GM21619 (cell line): ENCODE data around the gene KRTAP4-7.
"Not testable (repeated sequence)": the region's sequence is repeated elsewhere in the genome, so short reads cannot be mapped to it uniquely, and the experiment has no call there.

Experiments used
- ATAC-seq: cut with Tn5 transposase; IDR thresholded peaks from one replicate; pipeline ENCODE4 v1.9.1; 2021; ENCODE audit not compliant: unreplicated experiment

The KRTAP4-7 gene

DNA sequence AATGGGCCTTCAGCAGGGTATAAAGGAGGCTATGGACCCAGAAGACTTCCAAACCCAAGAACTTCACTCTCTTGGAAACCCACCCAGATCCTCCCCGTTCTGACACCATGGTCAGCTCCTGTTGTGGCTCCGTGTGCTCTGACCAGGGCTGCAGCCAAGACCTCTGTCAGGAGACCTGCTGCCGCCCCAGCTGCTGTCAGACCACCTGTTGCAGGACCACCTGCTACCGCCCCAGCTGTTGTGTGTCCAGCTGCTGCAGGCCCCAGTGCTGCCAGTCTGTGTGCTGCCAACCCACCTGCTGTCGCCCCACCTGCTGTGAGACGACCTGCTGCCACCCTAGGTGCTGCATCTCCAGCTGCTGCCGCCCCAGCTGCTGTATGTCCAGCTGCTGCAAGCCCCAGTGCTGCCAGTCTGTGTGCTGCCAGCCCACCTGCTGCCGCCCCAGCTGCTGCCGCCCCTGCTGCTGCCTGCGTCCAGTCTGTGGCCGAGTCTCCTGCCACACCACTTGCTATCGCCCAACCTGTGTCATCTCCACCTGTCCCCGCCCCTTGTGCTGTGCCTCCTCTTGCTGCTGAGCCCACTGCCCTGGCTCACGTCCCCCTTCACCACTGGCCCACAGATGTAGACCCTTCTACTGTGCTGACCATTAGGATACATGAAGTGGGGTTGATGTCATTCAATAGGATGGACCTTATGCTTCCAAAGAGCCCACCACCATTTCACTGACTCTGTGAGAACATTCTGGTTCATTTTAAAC lies at the start of gene KRTAP4-7:
KRTAP4-7 (plus strand) TSS at position 51 of the 757 bp plus-strand sequence; CDS start at position 108, 57 bp downstream.
- not testable (repeated sequence) for ATAC-seq

DNA sequence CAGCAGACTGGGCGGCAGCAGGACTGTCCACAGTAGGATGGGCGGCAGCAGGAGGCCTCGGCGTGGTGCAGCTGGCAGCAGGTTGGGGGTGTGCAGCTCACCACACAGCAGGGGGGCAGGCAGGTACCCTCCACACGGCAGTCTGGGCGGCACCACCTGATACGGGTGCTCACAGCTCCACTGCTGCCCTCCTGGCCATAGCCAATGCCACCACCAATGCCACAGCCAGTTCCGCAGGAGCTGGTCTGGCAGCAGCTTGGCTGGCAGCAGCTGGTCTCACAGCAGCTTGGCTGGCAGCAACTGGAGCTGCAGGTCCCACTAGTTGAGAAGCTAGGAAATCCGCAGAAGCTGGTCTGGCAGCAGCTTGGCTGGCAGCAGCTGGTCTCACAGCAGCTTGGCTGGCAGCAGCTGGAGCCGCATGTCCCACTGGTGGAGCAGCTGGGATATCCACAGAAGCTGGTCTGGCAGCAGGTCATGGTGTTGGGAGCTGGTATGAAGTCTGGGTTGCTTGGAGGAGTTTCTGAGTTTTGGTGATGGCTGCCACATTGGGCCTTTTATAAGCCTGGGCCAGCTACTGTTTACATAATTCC lies 49.5 kb upstream of the KRTAP4-7 start, which contains the start of gene KRTAP1-3:
KRTAP1-3 (minus strand) TSS at position 529 of the 590 bp plus-strand sequence; CDS start at position 476, 53 bp downstream.
- ATAC-seq = not testable (repeated sequence)

DNA sequence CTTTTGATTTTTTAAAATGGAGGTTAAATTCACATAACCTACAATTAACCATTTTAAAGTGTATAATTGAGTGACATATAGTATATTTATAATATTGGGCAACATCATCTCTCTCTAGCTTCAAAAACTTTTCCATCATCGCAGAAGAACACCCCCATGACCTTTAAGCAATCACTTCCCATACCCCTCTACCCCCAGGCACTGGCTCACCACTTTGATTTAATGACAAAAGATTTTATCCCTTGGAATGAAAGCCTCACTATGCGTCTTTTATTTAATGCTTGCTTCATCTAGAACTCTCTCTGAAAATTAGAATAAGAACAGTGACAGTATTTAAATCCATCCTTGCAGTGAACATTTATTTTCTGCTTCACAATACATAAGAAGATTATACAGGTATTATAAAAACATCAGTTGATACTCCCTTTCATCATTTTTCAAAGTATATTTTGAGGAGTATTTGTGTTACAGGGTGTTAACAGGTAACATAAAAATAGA lies 46.0 kb upstream of the KRTAP4-7 start:
- ATAC-seq = no peak

DNA sequence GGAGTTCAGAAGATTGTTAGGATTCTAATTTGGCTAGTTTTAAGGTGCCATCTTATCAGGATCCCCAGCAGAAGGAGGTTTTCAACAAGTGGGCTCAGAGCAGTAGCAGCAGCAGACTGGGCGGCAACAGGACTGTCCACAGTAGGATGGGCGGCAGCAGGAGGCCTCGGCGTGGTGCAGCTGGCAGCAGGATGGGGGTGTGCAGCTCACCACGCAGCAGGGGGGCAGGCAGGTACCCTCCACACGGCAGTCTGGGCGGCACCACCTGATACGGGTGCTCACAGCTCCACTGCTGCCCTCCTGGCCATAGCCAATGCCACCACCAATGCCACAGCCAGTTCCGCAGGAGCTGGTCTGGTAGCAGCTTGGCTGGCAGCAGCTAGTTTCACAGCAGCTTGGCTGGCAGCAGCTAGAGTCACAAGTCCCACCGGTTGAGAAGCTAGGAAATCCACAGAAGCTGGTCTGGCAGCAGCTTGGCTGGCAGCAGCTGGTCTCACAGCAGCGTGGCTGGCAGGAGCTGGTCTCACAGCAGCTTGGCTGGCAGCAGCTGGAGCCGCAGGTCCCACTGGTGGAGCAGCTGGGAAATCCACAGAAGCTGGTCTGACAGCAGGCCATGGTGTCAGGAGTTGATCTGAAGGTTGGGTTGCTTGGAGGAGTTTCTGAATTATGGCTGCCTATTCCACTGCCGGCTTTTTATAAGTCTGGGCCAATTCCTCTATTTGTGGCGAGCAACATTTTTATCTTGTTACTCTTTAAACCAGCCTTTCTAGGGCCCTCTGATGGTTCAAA lies 43.0 kb upstream of the KRTAP4-7 start, which contains the start of gene KRTAP1-1:
KRTAP1-1 (minus strand) TSS at position 668 of the 789 bp plus-strand sequence; CDS start at position 615, 53 bp downstream.
- ATAC-seq = not testable (repeated sequence)

DNA sequence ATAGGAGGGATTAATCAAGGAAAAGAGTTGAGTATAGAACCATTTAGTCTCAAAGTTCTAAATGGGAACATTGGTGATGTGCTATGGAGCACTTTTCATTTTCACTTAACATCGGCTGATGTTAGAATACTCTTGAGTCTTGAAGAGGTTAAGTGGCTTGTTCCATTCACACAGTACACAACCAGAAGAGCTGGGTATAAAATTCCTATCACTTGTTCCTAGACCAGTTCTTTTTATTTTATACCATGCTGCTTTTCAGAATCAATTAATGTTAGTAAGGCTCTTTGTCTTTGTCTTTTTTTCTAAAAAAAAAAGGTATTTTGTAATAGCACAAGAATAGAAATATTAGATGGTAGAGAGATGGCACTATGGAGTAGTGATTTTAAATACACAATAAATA lies 41.0 kb upstream of the KRTAP4-7 start:
- no peak for ATAC-seq

DNA sequence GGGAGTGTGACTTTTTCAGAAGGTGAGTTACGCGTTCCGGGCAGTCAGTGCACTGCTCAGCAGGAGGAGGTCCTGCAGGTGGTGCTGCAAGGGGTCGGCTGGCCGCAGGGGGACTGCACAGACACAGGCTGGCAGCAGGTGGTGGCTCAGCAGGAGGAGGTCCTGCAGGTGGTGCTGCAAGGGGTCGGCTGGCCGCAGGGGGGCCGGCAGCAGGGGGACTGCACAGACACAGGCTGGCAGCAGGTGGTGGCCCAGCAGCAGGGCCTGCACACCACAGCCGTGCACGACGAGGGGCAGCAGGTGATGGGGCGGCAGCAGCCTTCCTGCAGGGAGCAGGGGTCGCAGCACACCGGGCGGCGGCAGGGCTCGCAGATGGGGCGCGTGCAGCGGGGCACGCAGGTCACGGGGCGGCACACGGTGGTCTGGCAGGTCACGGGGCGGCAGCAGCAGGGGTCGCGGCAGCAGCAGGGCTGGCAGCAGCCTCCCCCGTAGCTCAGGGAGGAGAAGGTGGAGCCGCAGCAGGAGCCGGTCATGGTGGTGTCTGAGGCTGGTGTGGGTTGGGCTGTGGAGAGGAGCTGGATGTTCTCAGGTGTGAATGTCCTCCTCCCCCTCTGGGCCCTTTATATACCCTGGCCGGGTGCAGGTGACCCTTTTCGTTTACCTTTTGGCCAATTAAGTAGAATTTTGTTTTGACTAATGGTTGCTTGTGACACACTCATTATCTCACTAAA lies 37.0 kb upstream of the KRTAP4-7 start, which contains the start of gene KRTAP2-1:
KRTAP2-1 (minus strand) TSS at position 582 of the 731 bp plus-strand sequence; CDS start at position 533, 49 bp downstream.
- not testable (repeated sequence) for ATAC-seq

DNA sequence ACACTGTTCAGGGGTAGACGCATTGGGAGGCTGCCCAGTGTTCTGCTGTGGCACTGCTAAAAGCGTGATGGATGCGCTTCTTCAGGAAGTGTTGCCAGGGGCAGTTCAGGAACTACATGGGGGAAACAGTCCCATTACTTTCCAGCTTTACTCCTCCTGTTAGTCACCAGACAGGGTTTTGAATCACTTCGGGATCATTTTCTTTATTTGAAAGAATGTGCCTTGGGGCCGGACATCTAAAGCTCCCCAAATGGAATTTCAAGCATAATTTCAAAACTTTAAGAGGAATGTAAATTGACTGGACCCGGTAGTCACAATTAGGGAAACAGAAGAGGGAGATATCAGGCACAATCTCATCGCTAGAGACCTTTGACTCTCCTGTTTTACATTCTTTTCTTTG lies 35.5 kb upstream of the KRTAP4-7 start:
- ATAC-seq = no peak

DNA sequence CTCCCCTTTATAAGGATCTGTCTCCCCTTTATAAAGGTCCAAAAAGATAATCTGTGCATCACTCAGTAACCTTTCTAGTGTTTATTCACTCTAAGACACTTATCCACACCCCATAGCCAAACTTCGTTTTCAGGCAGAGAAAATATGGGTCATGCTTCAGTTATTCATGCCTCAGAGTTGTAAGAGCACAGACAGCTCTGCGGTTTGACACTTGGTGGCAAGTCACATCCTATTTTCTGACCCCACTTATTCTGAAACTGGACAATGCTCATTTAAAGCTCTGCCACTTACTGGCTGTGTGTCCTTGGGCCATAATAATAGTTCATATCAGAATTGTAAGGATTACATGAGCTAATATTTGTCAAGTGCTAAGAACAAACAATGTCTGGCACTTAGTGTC lies 34.8 kb upstream of the KRTAP4-7 start:
- no peak for ATAC-seq

DNA sequence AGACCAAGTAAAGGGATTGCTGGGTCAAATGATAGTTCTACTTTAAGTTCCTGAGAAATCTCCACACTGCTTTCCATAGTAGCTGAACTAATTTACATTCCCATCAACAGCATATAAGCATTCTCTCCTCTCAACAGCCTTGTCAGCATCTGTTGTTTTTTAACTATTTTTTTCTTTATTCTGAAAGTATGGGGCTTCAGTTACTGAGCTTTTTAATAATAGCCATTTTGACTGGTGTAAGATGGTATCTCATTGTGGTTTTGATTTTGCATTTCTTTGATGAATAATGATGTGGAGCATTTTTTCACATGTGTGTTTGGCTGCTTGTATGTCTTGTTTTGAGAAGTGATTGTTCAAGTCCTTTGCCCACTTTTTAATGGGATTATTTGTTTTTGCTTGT lies 31.4 kb upstream of the KRTAP4-7 start:
- no peak for ATAC-seq

DNA sequence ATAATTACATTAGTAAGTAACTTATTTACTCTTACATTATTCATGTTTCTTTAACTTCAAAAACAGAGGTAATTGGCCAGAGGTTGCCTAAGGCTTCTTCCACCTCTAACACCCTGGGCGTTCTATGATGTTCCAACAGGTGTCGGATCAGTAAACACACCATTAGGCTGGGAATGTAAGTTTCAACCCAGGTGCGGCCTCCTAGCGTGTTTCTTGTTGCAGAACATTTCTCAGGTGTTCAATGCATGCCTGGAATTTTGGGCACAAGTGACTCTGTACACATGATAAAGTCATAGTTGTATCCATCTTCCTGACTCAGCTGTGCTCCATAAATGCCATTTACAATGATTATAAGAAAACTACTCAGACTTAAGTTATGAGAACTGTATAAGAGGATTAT lies 29.9 kb upstream of the KRTAP4-7 start:
- ATAC-seq = no peak

DNA sequence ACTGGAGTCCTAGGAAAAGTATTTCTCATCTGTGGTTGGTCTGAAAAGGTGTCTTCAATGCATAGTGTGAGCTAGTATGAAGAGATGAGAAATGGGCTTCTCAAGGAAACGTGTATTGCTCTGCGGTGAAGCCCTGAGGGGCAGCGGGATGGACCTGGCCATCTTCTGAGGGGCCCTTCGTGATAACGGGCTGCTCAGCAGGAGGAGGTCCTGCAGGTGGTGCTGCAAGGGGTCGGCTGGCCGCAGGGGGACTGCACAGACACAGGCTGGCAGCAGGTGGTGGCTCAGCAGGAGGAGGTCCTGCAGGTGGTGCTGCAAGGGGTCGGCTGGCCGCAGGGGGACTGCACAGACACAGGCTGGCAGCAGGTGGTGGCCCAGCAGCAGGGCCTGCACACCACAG lies 29.4 kb upstream of the KRTAP4-7 start:
- ATAC-seq = not testable (repeated sequence)

DNA sequence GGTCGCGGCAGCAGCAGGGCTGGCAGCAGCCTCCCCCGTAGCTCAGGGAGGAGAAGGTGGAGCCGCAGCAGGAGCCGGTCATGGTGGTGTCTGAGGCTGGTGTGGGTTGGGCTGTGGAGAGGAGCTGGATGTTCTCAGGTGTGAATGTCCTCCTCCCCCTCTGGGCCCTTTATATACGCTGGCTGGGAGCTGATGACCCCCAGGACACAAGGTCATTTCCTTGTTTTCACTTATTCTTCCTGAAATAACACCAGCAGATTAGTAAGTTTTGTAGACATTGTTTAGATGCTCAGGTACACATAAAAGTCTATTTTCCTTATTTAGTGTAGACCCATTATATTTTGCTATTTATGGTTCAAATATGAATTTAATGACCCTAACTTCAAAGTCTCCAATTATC lies 28.8 kb upstream of the KRTAP4-7 start, which contains the start of gene KRTAP2-2:
KRTAP2-2 (minus strand) TSS at position 101 of the 400 bp plus-strand sequence; CDS start at position 82, 19 bp downstream.
- not testable (repeated sequence) for ATAC-seq

DNA sequence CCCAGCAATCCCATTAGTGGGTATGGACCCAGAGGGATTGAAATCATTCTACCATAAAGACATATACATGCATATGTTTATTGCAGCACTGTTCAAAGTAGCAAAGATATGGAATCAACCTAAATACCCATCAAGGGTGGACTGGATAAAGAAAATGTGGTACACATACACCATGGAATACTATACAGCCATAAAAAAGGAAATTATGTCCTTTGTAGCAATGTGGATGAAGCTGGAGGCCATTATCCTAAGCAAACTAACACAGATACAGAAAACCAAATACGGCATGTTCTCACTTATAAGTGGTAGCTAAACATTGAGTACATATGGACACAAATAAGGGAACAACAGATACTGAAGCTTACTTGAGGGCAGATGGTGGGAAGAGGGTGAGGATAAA lies 26.4 kb upstream of the KRTAP4-7 start:
- no peak for ATAC-seq

DNA sequence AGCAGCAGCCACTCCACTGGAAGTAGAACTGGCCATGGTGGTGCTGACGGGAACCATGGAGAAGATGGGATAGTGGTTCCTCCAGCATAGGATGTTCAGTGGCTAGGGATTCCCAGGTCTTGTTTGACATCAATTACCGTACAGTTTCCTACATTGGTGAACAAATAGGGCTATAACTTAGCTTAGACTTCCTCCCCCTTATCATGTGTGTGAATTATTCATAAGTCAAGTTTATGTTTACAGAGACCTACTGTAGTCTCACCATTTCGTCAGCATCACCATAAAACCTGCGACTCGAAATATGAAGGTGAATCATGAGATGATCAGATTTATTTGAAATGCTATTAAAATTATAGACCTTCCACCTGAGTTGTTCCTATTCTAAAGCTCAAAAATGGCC lies 25.2 kb upstream of the KRTAP4-7 start:
- no peak for ATAC-seq

DNA sequence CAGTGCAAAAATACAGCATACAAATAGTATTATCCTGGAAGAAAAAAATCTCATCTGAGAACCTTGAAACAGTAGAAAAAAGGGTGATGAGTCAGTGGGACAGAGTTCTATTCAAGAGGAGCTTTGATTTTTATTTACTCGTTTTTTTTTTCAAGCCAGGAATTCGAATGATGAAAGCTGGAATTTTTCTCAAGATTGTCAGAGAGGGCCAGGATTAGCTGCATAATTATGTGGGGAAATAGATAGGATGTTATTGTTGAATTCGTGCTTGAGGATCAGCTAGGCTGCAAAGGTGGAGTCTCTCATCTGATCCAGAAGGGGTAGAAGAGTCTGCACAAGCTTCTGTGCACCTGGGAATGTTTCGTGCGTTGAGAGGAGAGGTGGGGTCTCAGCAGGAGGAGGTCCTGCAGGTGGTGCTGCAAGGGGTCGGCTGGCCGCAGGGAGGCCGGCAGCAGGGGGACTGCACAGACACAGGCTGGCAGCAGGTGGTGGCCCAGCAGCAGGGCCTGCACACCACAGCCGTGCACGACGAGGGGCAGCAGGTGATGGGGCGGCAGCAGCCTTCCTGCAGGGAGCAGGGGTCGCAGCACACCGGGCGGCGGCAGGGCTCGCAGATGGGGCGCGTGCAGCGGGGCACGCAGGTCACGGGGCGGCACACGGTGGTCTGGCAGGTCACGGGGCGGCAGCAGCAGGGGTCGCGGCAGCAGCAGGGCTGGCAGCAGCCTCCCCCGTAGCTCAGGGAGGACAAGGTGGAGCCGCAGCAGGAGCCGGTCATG lies 24.5 kb upstream of the KRTAP4-7 start:
- ATAC-seq = not testable (repeated sequence)

DNA sequence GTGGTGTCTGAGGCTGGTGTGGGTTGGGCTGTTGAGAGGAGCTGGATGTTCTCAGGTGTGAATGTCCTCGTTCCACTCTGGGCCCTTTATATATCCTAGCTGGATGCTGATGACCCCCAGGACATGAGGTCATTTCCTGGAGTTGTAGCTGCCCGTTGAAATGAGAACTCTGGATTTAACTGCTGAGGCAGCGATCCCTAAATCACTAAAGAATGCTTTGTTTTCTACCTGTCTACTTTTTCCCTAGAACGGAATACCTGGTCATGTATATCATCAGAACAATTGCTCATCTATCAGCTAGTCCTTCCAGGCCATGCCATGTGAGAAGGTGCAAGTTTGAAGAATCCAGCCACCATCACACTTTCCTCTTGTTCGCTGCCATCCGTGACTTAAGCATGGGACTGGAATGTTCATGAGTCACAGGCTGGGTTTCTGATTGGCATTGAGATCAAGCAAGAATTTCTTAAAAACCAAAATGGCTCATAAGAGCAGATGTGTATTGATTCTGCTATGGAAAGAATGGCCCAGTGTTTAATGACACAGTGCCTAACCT lies 23.8 kb upstream of the KRTAP4-7 start, which contains the start of gene KRTAP2-3:
KRTAP2-3 (minus strand) TSS at position 63 of the 553 bp plus-strand sequence. CDS start 64 bp downstream, outside the sequence.
- ATAC-seq = no peak

DNA sequence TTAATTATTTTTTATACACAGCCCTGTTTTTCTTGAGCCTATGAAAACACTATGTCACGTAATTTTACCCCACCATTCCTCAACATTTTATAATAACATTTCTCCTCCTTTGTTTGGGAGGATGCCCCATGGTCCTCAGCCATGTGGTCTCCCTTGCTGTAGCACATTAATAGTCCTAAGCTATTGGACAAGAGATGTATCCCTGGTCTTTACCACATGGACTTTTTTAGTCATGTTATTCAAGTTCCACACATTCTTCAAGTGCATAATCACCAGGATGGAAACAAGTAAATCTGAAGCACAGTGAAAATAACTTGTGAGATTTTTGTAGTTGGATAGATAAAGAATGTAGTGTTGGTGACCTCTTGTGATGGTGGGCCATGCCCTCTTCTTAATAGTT lies 22.0 kb upstream of the KRTAP4-7 start:
- ATAC-seq = no peak

DNA sequence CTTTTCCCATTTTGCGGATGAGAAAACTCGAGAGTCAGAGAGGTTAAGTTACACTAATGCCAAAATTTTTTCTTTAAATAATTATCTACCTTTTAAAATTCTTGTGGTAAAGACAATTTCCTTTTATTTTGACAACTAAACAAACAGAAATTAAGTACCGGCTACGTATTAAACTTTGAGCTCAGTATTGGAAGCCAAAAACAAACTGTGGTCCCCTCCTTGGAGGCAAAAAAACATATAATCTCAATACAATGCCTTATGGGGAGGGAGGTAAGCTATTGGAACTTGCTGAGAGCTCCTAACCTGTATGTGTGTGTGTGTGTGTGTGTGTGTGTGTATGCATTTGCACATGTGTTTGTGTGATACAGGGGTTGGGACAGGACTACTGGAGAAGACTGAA lies 20.5 kb upstream of the KRTAP4-7 start:
- ATAC-seq = no peak

DNA sequence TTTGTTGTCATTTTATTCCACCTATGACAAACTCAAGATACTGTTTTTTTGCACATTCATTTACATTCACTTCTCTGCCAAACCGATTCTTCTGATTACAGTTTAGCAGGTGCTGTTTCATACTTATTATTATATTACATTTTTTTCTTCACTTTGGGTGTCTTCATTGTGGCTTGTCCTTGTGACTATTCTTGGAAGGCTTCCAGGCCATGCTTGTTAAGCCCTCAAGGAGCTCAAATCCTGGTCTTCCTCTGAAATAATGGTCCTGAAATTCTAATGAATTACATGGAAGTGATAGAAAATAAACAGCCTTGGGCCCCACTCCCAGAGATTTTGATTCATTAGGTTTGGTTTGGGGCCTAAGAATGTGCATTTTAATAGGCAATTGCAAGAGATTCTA lies 19.6 kb upstream of the KRTAP4-7 start:
- no peak for ATAC-seq
